GM12891 (cell line): ENCODE results near the gene OIT3.

Experiments used
- PAX5 ChIP-seq: IDR thresholded peaks from 2 replicates; pipeline ENCODE4 v1.6.1; 2011; ENCODE audit warnings: low read length, moderate library complexity, mild to moderate bottlenecking; ENCODE audit not compliant: insufficient read depth, severe bottlenecking
- POLR2A ChIP-seq: IDR thresholded peaks from 2 replicates; pipeline ENCODE4 v1.6.1; 2011; ENCODE audit warnings: low read depth, low read length, control low read depth
- POLR2AphosphoS5 ChIP-seq: IDR thresholded peaks from 2 replicates; pipeline ENCODE4 v1.6.1; 2011; ENCODE audit warnings: low read depth, low read length, control low read depth
- POU2F2 ChIP-seq: IDR thresholded peaks from 2 replicates; pipeline ENCODE4 v1.6.1; 2011; ENCODE audit warnings: low read depth, mild to moderate bottlenecking, control low read depth, low read length, moderate library complexity
- SPI1 ChIP-seq: IDR thresholded peaks from 2 replicates; pipeline ENCODE4 v1.6.1; 2011; ENCODE audit warnings: low read depth, low read length, control low read depth
- TAF1 ChIP-seq: IDR thresholded peaks from 2 replicates; pipeline ENCODE4 v1.6.1; 2011; ENCODE audit warnings: low read depth, low read length, control low read depth

DNA sequence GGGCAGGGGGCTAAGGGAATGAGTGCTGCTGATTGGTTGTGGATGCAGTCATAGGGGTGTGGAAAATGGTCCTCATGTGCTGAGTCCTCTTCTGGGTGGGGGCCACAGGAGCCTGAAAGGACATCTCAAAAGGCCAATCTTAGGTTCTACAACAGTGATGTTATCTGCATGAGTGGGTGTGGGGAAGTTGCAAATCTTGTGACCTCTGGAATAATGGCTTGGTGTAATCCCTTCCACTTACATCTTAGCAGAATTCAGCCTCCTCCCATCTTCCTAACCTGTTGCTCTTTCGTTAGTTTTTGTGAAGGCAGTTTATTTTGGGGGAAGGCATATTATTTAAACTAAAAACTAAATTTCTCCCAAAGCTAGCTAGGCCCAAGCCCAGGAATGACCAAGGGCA lies 42.0 kb upstream of the OIT3 start:
- TF ChIP-seq POLR2A (no peak), POLR2AphosphoS5 (no peak), TAF1 (no peak), SPI1 (no peak), POU2F2 (no peak), PAX5 (no peak)
